GM19468 (cell line): ENCODE measurements around the gene DKC1.

Experiments
- ATAC-seq: cut with Tn5 transposase; IDR thresholded peaks from one replicate; pipeline ENCODE4 v1.9.1; 2021; ENCODE audit warnings: mild to moderate bottlenecking, moderate library complexity, moderate number of reproducible peaks; ENCODE audit not compliant: unreplicated experiment; ENCODE audit errors: extremely low read depth

Gene DKC1

GRCh38 chrX:154735695-154736393, 26.8 kb upstream of the DKC1 start:
- ATAC-seq: no peak

- no peak for ATAC-seq
Measured at GRCh38 chrX:154737136-154737535, 25.5 kb upstream of the DKC1 start.

- no peak for ATAC-seq
Measured at GRCh38 chrX:154738011-154738738, 24.5 kb upstream of the DKC1 start.

- ATAC-seq: no peak
Measured at GRCh38 chrX:154739952-154740465, 22.7 kb upstream of the DKC1 start.

- ATAC-seq: no peak
Measured at GRCh38 chrX:154742613-154743012, 20.1 kb upstream of the DKC1 start.

GRCh38 chrX:154748712-154749339, 13.8 kb upstream of the DKC1 start:
- ATAC-seq: no peak

GRCh38 chrX:154749856-154750255, 12.8 kb upstream of the DKC1 start:
- ATAC-seq: no peak

- peak; percentile 18 for ATAC-seq
Measured at GRCh38 chrX:154750301-154751202, 12.1 kb upstream of the DKC1 start, which contains the start of gene GAB3. TSS of gene GAB3 (minus strand) at chrX:154751077. CDS start at chrX:154751025, 52 bp downstream.

- no peak for ATAC-seq
Measured at GRCh38 chrX:154751203-154751668, 11.4 kb upstream of the DKC1 start.

GRCh38 chrX:154751669-154752271, 10.9 kb upstream of the DKC1 start:
- ATAC-seq: no peak

GRCh38 chrX:154758696-154759095, 4.0 kb upstream of the DKC1 start:
- no peak for ATAC-seq

- ATAC-seq: no peak
Measured at GRCh38 chrX:154761977-154762536, 607 bp upstream of the DKC1 start.

GRCh38 chrX:154774622-154775021, 12.0 kb downstream of the DKC1 start:
- ATAC-seq: no peak

GRCh38 chrX:154775419-154776349, 13.0 kb downstream of the DKC1 start:
- no peak for ATAC-seq

GRCh38 chrX:154776753-154777152, 14.1 kb downstream of the DKC1 start:
- no peak for ATAC-seq

GRCh38 chrX:154779261-154779660, 16.6 kb downstream of the DKC1 start:
- ATAC-seq: no peak

GRCh38 chrX:154780968-154781367, 18.3 kb downstream of the DKC1 start:
- no peak for ATAC-seq
